Endothelial cell of umbilical vein (primary cell): ENCODE data around the gene ACIN1. TPM values are rescaled to one million over a fixed set of nuclear protein-coding genes. Genes with fewer than 3 reads are reported as not detected.

Experiments
- BruUV-seq: library from RNA; stranded (reverse); fragments of 400-500 nt; replicated peaks from 2 replicates; lab custom pipeline; 2021; lab: Mats Ljungman, UMichigan
- CTCF ChIA-PET: fragments of 300-600, 350-600 bp; sonication (Branson Sonifier 250); formaldehyde crosslinking; loops from one replicate; lab custom pipeline; 2021; ENCODE audit warnings: antibody characterized with exemption, inconsistent platforms; lab: Charles Lee
- POLR2A ChIA-PET: fragments of 300-600, 350-600 bp; sonication (Branson Sonifier 250); formaldehyde crosslinking; loops from one replicate; lab custom pipeline; 2021; ENCODE audit warnings: antibody characterized with exemption, inconsistent platforms; lab: Charles Lee
- DNase-seq: peaks from one replicate; pipeline ENCODE4 v3.0.0-alpha.2; 2011; ENCODE audit warnings: low read depth, low spot score
- FAIRE-seq: peaks from 2 replicates; lab custom pipeline; 2011; peaks lifted over from hg19 to GRCh38; lab: Jason Lieb, UNC
- H2AFZ ChIP-seq: 2 replicates; pipeline ENCODE4 v1.6.0; 2012; ENCODE audit warnings: low read depth, low read length, control low read depth, inconsistent platforms
- H3K27ac ChIP-seq: 2 replicates; pipeline ENCODE4 v1.5.1; 2011; ENCODE audit warnings: low read depth, mild to moderate bottlenecking, control low read depth, low read length, moderate library complexity; ENCODE audit not compliant: insufficient read depth
- H3K27me3 ChIP-seq, 2 experiments: 2 replicates each; pipeline versions ENCODE4 v1.6.0 to v1.6.1; 2011; ENCODE audit warnings: low read length in 2 of 2, mixed read lengths in 1 of 2; ENCODE audit not compliant: control insufficient read depth in 2 of 2, insufficient read depth in 2 of 2
- H3K36me3 ChIP-seq, 2 experiments: 2 replicates in 1 of 2; 3 replicates in 1 of 2; pipeline ENCODE4 v1.5.1; 2011; ENCODE audit warnings: low read length in 2 of 2, mild to moderate bottlenecking in 1 of 2, moderate library complexity in 1 of 2; ENCODE audit not compliant: control insufficient read depth in 2 of 2, insufficient read depth in 2 of 2; ENCODE audit errors: extremely low read depth in 1 of 2
- H3K4me1 ChIP-seq: 3 replicates; pipeline ENCODE4 v1.5.1; 2011; ENCODE audit warnings: mild to moderate bottlenecking, low read length; ENCODE audit not compliant: control insufficient read depth, insufficient read depth; ENCODE audit errors: extremely low read depth
- H3K4me2 ChIP-seq: 2 replicates; pipeline ENCODE4 v1.6.1; 2011; ENCODE audit warnings: low read length, control low read depth, mixed read lengths; ENCODE audit not compliant: insufficient read depth
- H3K4me3 ChIP-seq, 3 experiments: fragments of 200-600 bp in 1 of 3; sonication (generic), shearing (Covaris generic) in 1 of 3; replicated peaks in 1 of 3; 2 replicates each; pipeline ENCODE4 v1.5.1; 2011 to 2016; ENCODE audit warnings: control low read depth in 3 of 3, low read length in 3 of 3, mild to moderate bottlenecking in 2 of 3, inconsistent platforms in 1 of 3, low read depth in 1 of 3, moderate library complexity in 1 of 3; ENCODE audit not compliant: insufficient read depth in 1 of 3
- H3K79me2 ChIP-seq: 2 replicates; pipeline ENCODE4 v1.6.0; 2012; ENCODE audit warnings: low read length, inconsistent platforms; ENCODE audit not compliant: control insufficient read depth, insufficient read depth
- H3K9ac ChIP-seq: replicated peaks from 2 replicates; pipeline ENCODE3; 2011; ENCODE audit warnings: low read length, control low read depth; ENCODE audit not compliant: insufficient read depth; ENCODE audit errors: extremely low read depth
- H3K9me1 ChIP-seq: replicated peaks from 3 replicates; pipeline ENCODE4 v1.6.0; 2011; ENCODE audit warnings: mild to moderate bottlenecking, low read length; ENCODE audit not compliant: control insufficient read depth, insufficient read depth; ENCODE audit errors: extremely low read depth
- H3K9me3 ChIP-seq: replicated peaks from 2 replicates; pipeline ENCODE4 v1.5.1; 2012; ENCODE audit warnings: low read length, inconsistent platforms; ENCODE audit not compliant: control insufficient read depth, insufficient read depth
- H4K20me1 ChIP-seq: replicated peaks from 2 replicates; pipeline ENCODE3; 2011; ENCODE audit warnings: mild to moderate bottlenecking, low read length; ENCODE audit not compliant: control insufficient read depth, insufficient read depth; ENCODE audit errors: extremely low read depth
- EZH2 ChIP-seq: IDR thresholded peaks from 2 replicates; pipeline ENCODE4 v1.6.1; 2012; ENCODE audit warnings: borderline replicate concordance, low read depth, mild to moderate bottlenecking, moderate library complexity, low read length, inconsistent platforms; ENCODE audit not compliant: severe bottlenecking
- FOS ChIP-seq: IDR thresholded peaks from 2 replicates; pipeline ENCODE4 v1.6.1; 2011; ENCODE audit warnings: mild to moderate bottlenecking, low read length, moderate library complexity, borderline replicate concordance; ENCODE audit not compliant: insufficient read depth
- GATA2 ChIP-seq: IDR thresholded peaks from 2 replicates; pipeline ENCODE4 v1.7.0; 2011; ENCODE audit warnings: low read depth, mild to moderate bottlenecking, moderate library complexity, mixed read lengths, low read length; ENCODE audit not compliant: insufficient read length, insufficient read depth
- JUN ChIP-seq: IDR thresholded peaks from 2 replicates; pipeline ENCODE4 v1.6.1; 2011; ENCODE audit warnings: borderline replicate concordance, low read depth; ENCODE audit not compliant: insufficient read length, insufficient read depth
- MAX ChIP-seq: IDR thresholded peaks from 2 replicates; pipeline ENCODE4 v1.6.1; 2011; ENCODE audit not compliant: insufficient read depth, insufficient read length
- MYC ChIP-seq: IDR thresholded peaks from one replicate; pipeline ENCODE4 v1.6.1; 2011; ENCODE audit warnings: mild to moderate bottlenecking, low read depth, low read length
- POLR2A ChIP-seq: IDR thresholded peaks from 2 replicates; pipeline ENCODE4 v1.6.1; 2012; ENCODE audit warnings: low read depth, mild to moderate bottlenecking, control low read depth, low read length
- POLR2AphosphoS5 ChIP-seq: IDR thresholded peaks from 2 replicates; pipeline ENCODE4 v1.6.1; 2012; ENCODE audit warnings: low read depth, mild to moderate bottlenecking, control low read depth, low read length, moderate library complexity; ENCODE audit not compliant: insufficient read depth
- dilution Hi-C: fragments of 300-500 bp; cut with MboI; formaldehyde crosslinking; loops from one replicate; pipeline ENCODE4 v1.15.0; 2019; ENCODE audit warnings: low sequenced_read_pairs; ENCODE audit not compliant: extremely low pct_ligation_motif_present
- intact Hi-C: fragments of 100-400 bp; cut with micrococcal nuclease; formaldehyde crosslinking; loops from one replicate; pipeline ENCODE4 v1.10.0; 2022
- polyA plus RNA-seq, 4 experiments: library from polyadenylated mRNA; depleted of rRNA in 3 of 4; stranded (reverse) in 3 of 4; unstranded in 1 of 4; fragments of >200 nt; gene quantifications; 2 replicates each; pipeline versions ENCODE4 v1.2.1 to v1.2.3, GENCODE V29; 2011 to 2012; ENCODE audit warnings: missing spikeins in 1 of 4
- total RNA-seq: library from RNA; stranded (reverse); gene quantifications from 2 replicates; pipeline ENCODE4 v1.2.3, GENCODE V29; 2021
- TF ChIP-seq, protein P1 (sequence below), 2 donors: IDR thresholded peaks; 1 replicate in 1 of 2; 2 replicates in 1 of 2; pipeline ENCODE4 v1.5.1; 2011; ENCODE audit warnings: low read length in 2 of 2, mild to moderate bottlenecking in 2 of 2, moderate library complexity in 2 of 2, control low read depth in 1 of 2, inconsistent platforms in 1 of 2, low read depth in 1 of 2; ENCODE audit not compliant: insufficient read depth in 1 of 2; ENCODE audit errors: extremely low read depth in 1 of 2

The ACIN1 gene
- total and polyA plus RNA-seq, 2 donors (not counting 3 experiments of a cell fraction or from before 2014, with no cell fraction given): 146 to 240 TPM

DNA sequence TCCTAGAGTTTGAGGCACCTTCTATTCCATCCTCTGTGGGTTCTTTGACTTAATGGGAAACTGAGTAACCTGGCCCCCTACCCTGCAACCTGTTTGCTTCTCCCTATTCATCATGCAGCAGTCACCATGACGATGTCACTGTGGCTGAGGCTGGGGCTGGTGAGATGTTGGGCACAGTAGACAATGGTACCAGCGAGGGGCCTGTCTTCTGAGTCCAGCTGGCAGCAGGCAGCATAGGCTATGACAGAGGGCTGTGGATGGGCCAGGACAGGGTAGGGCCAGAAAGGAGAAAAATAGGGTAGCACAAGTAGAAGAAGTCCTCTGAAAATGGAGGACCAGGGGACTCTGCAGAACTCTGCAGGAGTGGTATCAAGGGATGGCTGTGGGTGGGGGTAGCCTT is 7.9 kb upstream of the ACIN1 start:
- H3K4me1 ChIP-seq: no peaks in the 10 kb centered on the region
- DNase-seq: no peak
- H3K9ac ChIP-seq: no peak overlapping the region
- no peaks in the 10 kb centered on the region for H3K27me3 ChIP-seq
- no TSS peak for BruUV-seq
- H3K9me1 ChIP-seq: no peaks in the 10 kb centered on the region
- no peak overlapping the region for H3K4me3 ChIP-seq
- dilution Hi-C loops (no loop called here), intact Hi-C loops (no loop called here)
- FAIRE-seq: no peak
- ChIA-PET CTCF (interaction anchor here (0.7 to 2.9 kb wide), 5 partner anchors 18 to 108 kb away, joined by 3 to 16 read pairs (median 3); no protein-coding TSS in a partner anchor), POLR2A (no interaction called here)
- no peak for TF ChIP-seq JUN
- TF ChIP-seq POLR2AphosphoS5: no peak
- TF ChIP-seq FOS: no peak
- TF ChIP-seq, protein P1, sequence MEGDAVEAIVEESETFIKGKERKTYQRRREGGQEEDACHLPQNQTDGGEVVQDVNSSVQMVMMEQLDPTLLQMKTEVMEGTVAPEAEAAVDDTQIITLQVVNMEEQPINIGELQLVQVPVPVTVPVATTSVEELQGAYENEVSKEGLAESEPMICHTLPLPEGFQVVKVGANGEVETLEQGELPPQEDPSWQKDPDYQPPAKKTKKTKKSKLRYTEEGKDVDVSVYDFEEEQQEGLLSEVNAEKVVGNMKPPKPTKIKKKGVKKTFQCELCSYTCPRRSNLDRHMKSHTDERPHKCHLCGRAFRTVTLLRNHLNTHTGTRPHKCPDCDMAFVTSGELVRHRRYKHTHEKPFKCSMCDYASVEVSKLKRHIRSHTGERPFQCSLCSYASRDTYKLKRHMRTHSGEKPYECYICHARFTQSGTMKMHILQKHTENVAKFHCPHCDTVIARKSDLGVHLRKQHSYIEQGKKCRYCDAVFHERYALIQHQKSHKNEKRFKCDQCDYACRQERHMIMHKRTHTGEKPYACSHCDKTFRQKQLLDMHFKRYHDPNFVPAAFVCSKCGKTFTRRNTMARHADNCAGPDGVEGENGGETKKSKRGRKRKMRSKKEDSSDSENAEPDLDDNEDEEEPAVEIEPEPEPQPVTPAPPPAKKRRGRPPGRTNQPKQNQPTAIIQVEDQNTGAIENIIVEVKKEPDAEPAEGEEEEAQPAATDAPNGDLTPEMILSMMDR (IDR thresholded peaks at IDR 0.05; ENCODE audit: extremely low read depth in 1 of 2, insufficient read depth in 1 of 2, low read depth in 1 of 2, low read length in 2 of 2): no peak
- no peak for TF ChIP-seq POLR2A
- TF ChIP-seq GATA2: no peak
- no peak for TF ChIP-seq MYC
- TF ChIP-seq MAX: no peak
- TF ChIP-seq EZH2: no peak
- no peak overlapping the region for H3K4me2 ChIP-seq
- H3K27ac ChIP-seq: no peak overlapping the region
- no peaks in the 10 kb centered on the region for H3K9me3 ChIP-seq
- H3K36me3 ChIP-seq: peaks cover 3 to 7% of the 10 kb centered on the region in 2 experiments
- H3K79me2 ChIP-seq: peaks cover 11% of the 10 kb centered on the region
- no peaks in the 10 kb centered on the region for H4K20me1 ChIP-seq
- no peak overlapping the region for H2AFZ ChIP-seq
